Memory B cell (primary cell): ENCODE measurements around the gene SLC16A7.

Experiments used
- ATAC-seq: fragments of 150-1000 bp; cut with Tn5 transposase; 2 replicates; pipeline ENCODE4 v1.10.0; 2021; ENCODE audit warnings: low read depth, mild to moderate bottlenecking, moderate library complexity
- DNase-seq, 2 donors: peaks; one replicate each; pipeline ENCODE4 v3.0.0; 2022; ENCODE audit warnings: low spot score in 2 of 2
- H3K27ac Mint-ChIP-seq: one replicate; pipeline ENCODE4 v1.8.0; 2022; ENCODE audit warnings: mild to moderate bottlenecking, moderate library complexity, mixed read lengths
- H3K27me3 Mint-ChIP-seq: one replicate; pipeline ENCODE4 v1.8.0; 2022; ENCODE audit warnings: mixed read lengths
- H3K36me3 Mint-ChIP-seq: one replicate; pipeline ENCODE4 v1.8.0; 2022; ENCODE audit warnings: mild to moderate bottlenecking, mixed read lengths
- H3K4me1 Mint-ChIP-seq: one replicate; pipeline ENCODE4 v1.8.0; 2022; ENCODE audit warnings: mixed read lengths
- H3K4me3 Mint-ChIP-seq: one replicate; pipeline ENCODE4 v1.8.0; 2022; ENCODE audit warnings: mild to moderate bottlenecking, moderate library complexity, mixed read lengths
- H3K9me3 Mint-ChIP-seq: one replicate; pipeline ENCODE4 v1.8.0; 2022; ENCODE audit warnings: mixed read lengths

SLC16A7 gene

DNA sequence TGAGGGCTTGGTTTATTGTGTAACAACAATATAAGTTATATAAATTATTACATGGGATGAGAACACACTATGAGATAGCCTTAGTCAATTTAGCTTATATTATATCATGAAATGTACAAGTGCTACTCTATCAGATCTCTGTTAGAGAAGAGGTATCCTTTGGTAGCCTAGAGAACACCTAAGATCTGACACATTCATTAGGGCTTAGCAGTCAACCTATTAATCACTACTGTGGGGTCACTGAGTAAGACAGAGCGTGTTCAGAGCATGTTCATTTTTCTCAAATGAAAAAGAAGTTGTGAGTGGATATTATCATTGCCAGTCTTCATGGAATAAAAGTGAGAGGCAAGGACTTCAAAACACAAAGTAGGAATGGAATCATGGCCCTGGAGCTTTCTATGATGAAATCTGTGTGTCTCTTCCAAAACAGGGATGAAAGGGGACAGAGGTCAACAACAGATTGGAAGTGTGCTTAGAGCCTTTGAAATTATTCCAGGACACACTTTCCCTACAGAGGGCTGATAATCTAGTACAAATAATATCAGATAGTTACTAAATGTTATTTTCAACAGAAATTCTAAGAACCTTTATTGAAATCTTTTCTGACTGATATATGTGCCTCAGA, 114.3 kb downstream of the SLC16A7 start:
- H3K9me3 Mint-ChIP-seq, result no peaks in the 10 kb centered on the region
- ATAC-seq (no peak), DNase-seq (no peak)
- no peak overlapping the region for H3K4me3 Mint-ChIP-seq
- H3K4me1 Mint-ChIP-seq, result peaks cover 7% of the 10 kb centered on the region
- H3K27ac Mint-ChIP-seq, result no peak overlapping the region
- H3K27me3 Mint-ChIP-seq, result no peaks in the 10 kb centered on the region
- H3K36me3 Mint-ChIP-seq, result peaks cover 28% of the 10 kb centered on the region

DNA sequence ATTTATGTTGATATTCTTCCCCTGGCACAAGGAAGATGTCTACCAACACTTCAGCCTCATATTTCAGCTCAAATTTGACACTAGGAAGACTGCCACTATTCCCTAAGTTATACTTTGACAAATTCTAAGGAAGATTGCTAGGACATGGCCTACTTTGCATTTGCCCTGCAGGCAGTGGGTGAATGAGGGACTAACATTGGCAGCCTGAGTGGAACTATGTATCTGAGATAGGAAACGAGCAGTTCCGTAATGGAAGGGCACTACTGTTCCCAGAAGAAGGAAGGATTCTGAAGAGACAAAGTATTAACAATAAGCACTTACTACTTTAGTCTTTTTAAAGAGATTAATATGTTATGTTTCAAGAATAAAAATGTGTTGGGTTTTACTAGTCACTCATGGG, 115.1 kb downstream of the SLC16A7 start:
- no peaks in the 10 kb centered on the region for H3K9me3 Mint-ChIP-seq
- no peak overlapping the region for H3K27ac Mint-ChIP-seq
- DNase-seq (no peak), ATAC-seq (no peak)
- peaks cover 7% of the 10 kb centered on the region for H3K4me1 Mint-ChIP-seq
- peaks cover 27% of the 10 kb centered on the region for H3K36me3 Mint-ChIP-seq
- H3K4me3 Mint-ChIP-seq, result no peak overlapping the region
- H3K27me3 Mint-ChIP-seq, result no peaks in the 10 kb centered on the region

DNA sequence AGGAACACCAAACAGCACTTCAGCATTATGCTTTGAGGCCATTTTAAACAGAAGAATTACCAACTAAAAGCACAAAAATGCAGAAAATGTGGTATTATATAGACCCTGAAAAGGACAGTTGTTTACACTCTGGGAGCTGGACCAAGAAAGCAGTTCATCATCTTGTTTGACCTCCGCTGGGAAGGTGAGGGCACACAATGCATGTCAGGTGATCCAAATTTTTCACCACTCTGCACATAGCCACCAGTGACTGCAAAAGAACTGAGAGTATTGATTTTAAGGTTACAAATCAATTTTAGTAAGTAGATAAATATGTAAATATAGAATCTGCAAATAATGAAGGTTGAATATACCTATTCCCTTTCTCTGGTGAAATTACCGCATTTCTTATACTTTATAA, 119.6 kb downstream of the SLC16A7 start:
- Mint-ChIP-seq H3K4me3 (no peak overlapping the region), H3K27me3 (no peaks in the 10 kb centered on the region), H3K36me3 (peaks cover 22% of the 10 kb centered on the region), H3K27ac (no peak overlapping the region), H3K9me3 (no peaks in the 10 kb centered on the region), H3K4me1 (peaks cover 3% of the 10 kb centered on the region)
- ATAC-seq (no peak), DNase-seq (no peak)

DNA sequence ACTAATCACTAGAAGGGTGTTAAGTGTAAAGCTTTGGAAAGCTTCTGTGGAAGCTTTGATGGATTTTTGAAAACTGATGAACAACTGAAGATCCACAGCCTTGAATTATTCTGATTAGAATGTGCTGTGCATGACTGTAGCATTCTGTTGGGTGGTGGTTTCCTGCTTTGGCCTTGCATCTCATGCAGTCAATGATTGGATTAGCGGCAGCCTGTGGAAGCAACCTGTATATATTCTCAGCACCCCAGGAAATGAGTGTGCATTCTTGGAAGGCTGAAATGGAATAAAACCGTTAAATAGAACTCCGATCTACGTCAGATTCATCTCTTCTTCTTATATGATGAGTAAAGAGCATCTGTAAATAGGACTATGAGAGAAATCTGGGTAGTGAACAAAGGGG, 120.2 kb downstream of the SLC16A7 start:
- no peak overlapping the region for H3K4me3 Mint-ChIP-seq
- DNase-seq (no peak), ATAC-seq (no peak)
- no peaks in the 10 kb centered on the region for H3K27me3 Mint-ChIP-seq
- no peak overlapping the region for H3K27ac Mint-ChIP-seq
- H3K36me3 Mint-ChIP-seq, result peaks cover 18% of the 10 kb centered on the region
- no peaks in the 10 kb centered on the region for H3K9me3 Mint-ChIP-seq
- peaks cover 3% of the 10 kb centered on the region for H3K4me1 Mint-ChIP-seq

DNA sequence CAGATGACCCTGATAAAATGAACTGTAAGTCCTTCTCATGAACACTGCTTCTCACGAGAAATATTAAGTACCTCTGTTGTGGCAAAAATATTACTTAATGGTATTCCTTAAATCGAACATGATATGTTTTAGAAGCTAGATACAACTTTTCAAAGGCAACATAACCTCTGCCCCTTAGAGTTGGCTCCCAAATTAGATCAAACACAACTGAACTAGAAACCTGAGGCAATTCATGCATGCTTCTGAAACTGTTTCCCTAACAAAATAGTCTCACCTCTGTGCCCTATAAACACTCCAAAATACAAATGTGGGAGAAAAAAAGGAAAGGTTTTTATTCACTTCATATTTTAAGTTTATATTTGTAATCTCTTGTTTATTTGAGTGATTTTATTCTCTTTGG, 121.6 kb downstream of the SLC16A7 start:
- H3K36me3 Mint-ChIP-seq, result peaks cover 17% of the 10 kb centered on the region
- H3K4me3 Mint-ChIP-seq, result no peak overlapping the region
- H3K4me1 Mint-ChIP-seq, result peaks cover 3% of the 10 kb centered on the region
- H3K27me3 Mint-ChIP-seq, result no peaks in the 10 kb centered on the region
- H3K27ac Mint-ChIP-seq, result no peak overlapping the region
- no peaks in the 10 kb centered on the region for H3K9me3 Mint-ChIP-seq
- DNase-seq (no peak), ATAC-seq (no peak)

DNA sequence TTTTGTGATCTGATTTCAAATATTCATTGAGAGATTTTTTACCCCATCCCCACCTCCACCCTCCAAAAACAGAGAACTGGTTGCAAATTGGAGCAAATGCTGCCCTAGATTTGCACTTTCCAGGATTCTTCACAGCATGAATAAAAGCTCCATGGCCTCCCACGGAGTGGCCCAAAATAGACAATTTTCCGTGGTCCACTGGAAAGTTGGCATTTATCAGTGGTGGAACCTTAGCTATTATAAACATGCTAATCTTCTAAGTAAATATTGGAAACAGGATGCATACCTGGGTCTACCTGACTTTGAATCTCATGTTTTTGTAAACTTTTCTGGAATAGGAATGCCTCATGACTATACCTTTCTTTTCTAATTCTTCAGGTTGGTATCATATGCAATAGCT, 123.9 kb downstream of the SLC16A7 start:
- peaks cover 7% of the 10 kb centered on the region for H3K36me3 Mint-ChIP-seq
- H3K4me1 Mint-ChIP-seq, result no peaks in the 10 kb centered on the region
- no peak overlapping the region for H3K27ac Mint-ChIP-seq
- no peaks in the 10 kb centered on the region for H3K27me3 Mint-ChIP-seq
- no peaks in the 10 kb centered on the region for H3K9me3 Mint-ChIP-seq
- DNase-seq, result no peak
- no peak overlapping the region for H3K4me3 Mint-ChIP-seq
- ATAC-seq, result no peak

DNA sequence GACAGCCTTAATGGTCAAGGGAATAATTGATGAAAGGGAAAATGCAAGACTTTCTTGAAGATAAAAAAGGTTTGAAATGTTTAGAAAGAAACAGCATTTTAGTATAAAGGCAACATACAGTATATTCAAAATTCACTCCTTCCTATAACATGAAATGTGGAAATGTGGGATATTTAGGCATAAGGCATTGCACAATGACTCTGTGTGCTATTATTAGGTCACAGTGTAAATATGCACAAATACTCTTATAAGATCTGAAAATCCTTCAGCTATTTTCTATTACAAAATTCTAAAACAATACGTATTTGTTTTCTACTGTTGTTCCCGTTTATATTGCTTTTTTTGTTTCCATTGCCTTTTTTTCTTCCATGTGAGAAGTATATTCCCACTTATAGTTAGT, 127.7 kb downstream of the SLC16A7 start:
- ATAC-seq (no peak), DNase-seq (no peak)
- H3K4me3 Mint-ChIP-seq, result no peak overlapping the region
- H3K27me3 Mint-ChIP-seq, result no peaks in the 10 kb centered on the region
- no peaks in the 10 kb centered on the region for H3K9me3 Mint-ChIP-seq
- no peaks in the 10 kb centered on the region for H3K4me1 Mint-ChIP-seq
- peaks cover 6% of the 10 kb centered on the region for H3K36me3 Mint-ChIP-seq
- no peak overlapping the region for H3K27ac Mint-ChIP-seq

DNA sequence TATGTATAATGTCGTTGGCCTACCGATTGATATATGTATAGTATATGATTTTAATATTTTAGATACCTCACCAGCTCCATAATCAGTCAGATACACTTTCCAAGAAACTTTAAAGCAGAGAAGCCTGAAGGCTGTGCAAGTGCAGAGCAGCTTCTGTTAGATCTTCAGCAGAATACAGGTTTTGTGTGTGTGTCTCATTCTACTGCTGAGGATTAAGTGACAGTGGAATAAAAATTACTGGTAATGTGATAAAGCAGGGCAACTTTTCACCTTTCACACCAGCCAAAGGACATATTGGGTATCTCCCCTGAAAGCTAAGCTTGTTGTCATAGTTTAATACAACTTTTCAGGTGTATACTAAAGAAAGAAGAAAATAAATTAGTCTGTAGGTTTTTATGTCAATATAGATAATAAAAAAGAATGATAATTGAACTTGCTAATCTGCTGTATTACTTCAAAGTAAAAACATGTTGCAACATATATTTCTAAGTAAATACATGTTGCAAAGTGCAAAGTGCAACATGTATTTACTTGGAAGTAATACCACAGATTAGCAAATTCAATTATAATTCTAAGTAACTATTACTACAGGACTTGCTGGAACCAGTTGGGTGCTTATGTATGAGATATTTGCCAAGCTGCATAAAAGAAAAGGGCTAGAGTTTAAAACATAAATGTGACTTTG, 128.3 kb downstream of the SLC16A7 start:
- Mint-ChIP-seq H3K27ac (no peak overlapping the region), H3K4me3 (no peak overlapping the region), H3K9me3 (no peaks in the 10 kb centered on the region), H3K36me3 (peaks cover 6% of the 10 kb centered on the region), H3K27me3 (no peaks in the 10 kb centered on the region), H3K4me1 (no peaks in the 10 kb centered on the region)
- DNase-seq (no peak), ATAC-seq (no peak)

DNA sequence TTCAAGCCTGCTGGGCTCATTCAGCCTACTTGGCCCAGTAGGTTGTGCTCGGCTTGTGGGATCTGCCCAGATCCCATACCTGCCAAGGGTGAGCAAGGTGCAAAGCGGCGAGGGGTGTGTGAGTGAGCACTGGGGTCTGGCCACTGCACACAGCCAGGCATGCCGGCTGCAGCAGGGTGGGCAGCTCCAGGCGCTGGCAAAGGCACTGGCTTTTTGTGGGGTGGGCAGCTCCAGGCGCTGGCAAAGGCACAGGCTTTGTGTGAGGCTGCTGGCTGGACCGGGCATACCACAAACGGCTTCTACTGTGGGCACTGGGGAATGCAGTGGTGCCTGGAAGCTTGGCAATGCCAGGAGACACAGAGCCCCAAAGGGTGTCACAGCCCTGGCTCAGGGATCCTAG, 137.4 kb downstream of the SLC16A7 start:
- H3K27ac Mint-ChIP-seq, result no peak overlapping the region

DNA sequence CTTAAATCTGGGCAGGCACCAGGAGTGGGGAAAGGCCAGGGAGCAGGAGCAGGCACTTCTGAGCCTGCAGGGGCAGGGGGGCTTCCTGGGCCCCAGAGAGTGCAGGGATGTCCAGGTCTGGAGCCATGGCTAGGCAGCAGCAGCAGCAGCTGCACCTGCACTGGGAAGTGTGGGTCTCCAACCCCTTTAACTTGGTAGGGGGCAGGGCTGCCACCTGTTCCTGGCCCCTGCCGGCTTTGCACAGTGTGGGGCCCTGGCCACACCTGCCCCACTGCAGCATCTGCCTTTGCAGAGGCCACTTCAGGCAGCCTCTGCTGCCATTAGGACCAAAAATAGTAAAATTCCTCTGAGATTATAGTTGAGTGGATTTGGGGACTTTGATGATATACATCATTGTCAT, 138.5 kb downstream of the SLC16A7 start:
- H3K27ac Mint-ChIP-seq, result no peak overlapping the region
- ATAC-seq, result no peak

More for the DNA sequence above, 137.4 kb downstream of the SLC16A7 start:
- Mint-ChIP-seq H3K36me3 (peaks cover 6% of the 10 kb centered on the region), H3K27me3 (no peaks in the 10 kb centered on the region), H3K4me3 (no peak overlapping the region), H3K9me3 (peaks cover under 1% of the 10 kb centered on the region), H3K4me1 (peaks cover 3% of the 10 kb centered on the region)
- DNase-seq, result no peak
- ATAC-seq, result no peak

DNA sequence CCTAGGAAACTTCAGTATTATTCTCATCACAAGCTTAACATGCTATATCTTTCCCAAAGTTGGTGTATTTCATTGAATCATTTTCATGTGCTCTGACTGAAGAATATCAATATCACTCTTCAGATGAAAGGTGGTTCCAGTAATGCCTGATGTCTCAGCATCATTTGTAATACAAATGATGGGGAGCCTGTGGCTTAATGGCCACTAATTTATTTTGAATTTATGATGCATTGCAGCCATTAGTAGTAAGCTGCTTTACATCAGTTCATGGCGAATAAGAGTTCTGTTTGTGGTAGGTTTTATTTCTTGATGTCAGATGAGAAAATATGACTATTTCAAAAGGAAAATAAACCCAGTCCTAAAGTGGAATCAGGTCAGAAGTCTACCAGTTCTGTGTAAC, 139.4 kb downstream of the SLC16A7 start:
- peaks cover 1% of the 10 kb centered on the region for H3K9me3 Mint-ChIP-seq
- peaks cover 9% of the 10 kb centered on the region for H3K36me3 Mint-ChIP-seq
- DNase-seq, result no peak
- no peak overlapping the region for H3K4me3 Mint-ChIP-seq
- H3K27ac Mint-ChIP-seq, result no peak overlapping the region
- ATAC-seq, result no peak
- no peaks in the 10 kb centered on the region for H3K27me3 Mint-ChIP-seq
- H3K4me1 Mint-ChIP-seq, result peaks cover 3% of the 10 kb centered on the region

More for the DNA sequence above, 138.5 kb downstream of the SLC16A7 start:
- DNase-seq, result no peak
- peaks cover 1% of the 10 kb centered on the region for H3K9me3 Mint-ChIP-seq
- H3K27me3 Mint-ChIP-seq, result no peaks in the 10 kb centered on the region
- H3K4me1 Mint-ChIP-seq, result peaks cover 3% of the 10 kb centered on the region
- H3K4me3 Mint-ChIP-seq, result no peak overlapping the region
- H3K36me3 Mint-ChIP-seq, result peaks cover 9% of the 10 kb centered on the region

DNA sequence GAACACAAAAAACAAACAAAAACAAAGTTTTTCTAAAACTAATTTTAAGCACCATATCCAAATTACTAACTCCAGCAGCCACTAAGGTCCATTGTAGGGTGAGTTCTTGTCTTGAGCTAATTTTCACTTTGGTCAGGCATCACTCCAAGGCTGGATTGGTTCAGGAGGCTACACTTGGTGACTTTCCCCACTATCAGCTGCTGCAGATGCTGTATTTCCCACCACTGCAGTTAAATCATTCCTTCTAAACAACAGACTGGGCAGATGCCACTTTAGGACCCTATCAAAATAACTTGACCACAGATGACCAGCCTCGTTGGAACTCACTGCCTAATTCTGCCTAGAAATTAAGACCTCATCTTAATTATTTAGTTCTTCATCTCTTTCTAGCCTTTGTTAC, 140.5 kb downstream of the SLC16A7 start:
- Mint-ChIP-seq H3K36me3 (peaks cover 10% of the 10 kb centered on the region), H3K27me3 (no peaks in the 10 kb centered on the region), H3K27ac (peak overlapping the region; percentile 6), H3K4me1 (peaks cover 3% of the 10 kb centered on the region), H3K9me3 (peaks cover 1% of the 10 kb centered on the region), H3K4me3 (no peak overlapping the region)
- DNase-seq (no peak), ATAC-seq (no peak)

DNA sequence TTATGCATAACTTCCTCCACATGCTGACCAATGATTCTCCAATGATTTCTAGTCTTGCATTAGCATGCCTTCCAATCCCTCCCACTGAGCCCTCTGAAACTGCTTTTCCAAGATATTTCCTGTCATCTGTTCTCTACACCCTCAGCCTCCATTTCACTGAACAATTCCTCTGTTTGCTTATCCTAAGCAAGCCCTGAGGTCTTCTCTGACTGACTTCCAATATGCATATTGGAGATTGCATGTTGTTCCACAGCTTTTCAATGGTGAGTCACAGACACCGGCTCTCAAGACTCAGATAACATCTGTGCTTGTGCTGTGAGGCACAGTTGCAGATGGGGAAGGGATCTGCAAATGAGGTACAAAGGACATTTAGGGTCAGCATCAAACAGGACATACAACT, 141.0 kb downstream of the SLC16A7 start:
- no peaks in the 10 kb centered on the region for H3K27me3 Mint-ChIP-seq
- ATAC-seq (no peak), DNase-seq (no peak)
- no peak overlapping the region for H3K4me3 Mint-ChIP-seq
- peaks cover 1% of the 10 kb centered on the region for H3K9me3 Mint-ChIP-seq
- peaks cover 3% of the 10 kb centered on the region for H3K4me1 Mint-ChIP-seq
- H3K27ac Mint-ChIP-seq, result peak overlapping the region; percentile 6
- peaks cover 8% of the 10 kb centered on the region for H3K36me3 Mint-ChIP-seq

DNA sequence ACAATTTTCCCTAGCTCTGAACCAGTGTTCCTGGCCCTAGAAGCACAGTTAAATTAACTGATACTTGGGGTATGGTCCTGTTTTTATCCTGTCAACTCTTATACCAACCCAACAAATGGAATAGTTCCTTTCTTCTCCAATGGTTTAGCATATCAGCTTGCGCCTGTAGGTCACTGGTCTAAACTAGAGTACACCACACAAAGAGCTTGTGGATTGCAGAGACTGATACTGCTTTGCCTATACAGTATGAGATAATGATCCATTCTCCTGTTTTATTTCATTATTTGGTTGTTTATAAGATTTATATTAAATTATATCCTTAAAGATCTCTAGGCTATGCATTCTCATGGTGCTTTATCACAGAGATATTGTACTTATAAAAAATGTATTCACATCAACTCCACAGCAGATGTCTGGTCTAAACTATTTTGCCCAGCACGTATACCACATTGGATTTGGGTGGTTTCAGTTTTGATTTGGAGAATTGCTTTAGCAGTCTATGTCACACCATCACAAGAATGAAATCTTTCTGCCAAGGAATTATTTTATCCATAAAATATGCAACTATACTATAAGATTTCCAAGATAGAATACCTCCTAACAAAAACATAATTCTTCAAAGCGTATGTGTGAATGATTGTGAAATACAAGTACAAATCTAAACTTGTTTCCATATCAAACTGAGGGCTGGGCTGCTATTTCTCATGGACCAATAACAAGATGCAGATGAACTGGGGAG, 142.1 kb downstream of the SLC16A7 start:
- no peak for ATAC-seq
- no peak overlapping the region for H3K27ac Mint-ChIP-seq
- DNase-seq, result no peak
- no peaks in the 10 kb centered on the region for H3K27me3 Mint-ChIP-seq
- H3K36me3 Mint-ChIP-seq, result peaks cover 8% of the 10 kb centered on the region
- peaks cover 1% of the 10 kb centered on the region for H3K9me3 Mint-ChIP-seq
- no peak overlapping the region for H3K4me3 Mint-ChIP-seq
- peaks cover 5% of the 10 kb centered on the region for H3K4me1 Mint-ChIP-seq
